ENCODE data around the gene MICU2.

GRCh38 chr13:21625366-21625765 is 21.4 kb upstream of the MICU2 start:
- TF ChIP-seq EZH2 (IDR thresholded peaks at IDR 0.05; ENCODE audit: borderline replicate concordance, low read length) = no peak
- TF ChIP-seq CTCF (IDR thresholded peaks at IDR 0.05; ENCODE audit: low read length) = peak; percentile 68
